Measurements from ENCODE around the gene EFNA5.

DNA sequence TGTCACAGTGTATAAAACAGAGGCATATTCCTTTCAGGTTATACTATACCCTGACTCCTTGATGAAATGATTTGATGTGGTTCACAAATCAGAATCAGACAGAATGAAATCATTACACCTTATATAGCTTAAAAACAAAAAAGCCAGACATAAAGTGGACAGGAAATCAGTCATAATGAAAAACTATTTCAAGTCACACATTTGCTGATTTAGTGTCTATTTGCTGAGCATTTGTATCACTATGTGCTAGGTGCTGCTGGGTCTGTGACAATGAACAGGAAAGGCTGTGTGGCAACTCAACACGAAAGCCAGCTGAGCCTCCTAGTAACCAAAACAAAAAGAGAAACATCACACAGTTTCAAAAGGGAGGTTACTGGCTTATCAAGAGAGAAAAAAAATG is 194.0 kb downstream of the EFNA5 start:
- TF ChIP-seq, protein P1, sequence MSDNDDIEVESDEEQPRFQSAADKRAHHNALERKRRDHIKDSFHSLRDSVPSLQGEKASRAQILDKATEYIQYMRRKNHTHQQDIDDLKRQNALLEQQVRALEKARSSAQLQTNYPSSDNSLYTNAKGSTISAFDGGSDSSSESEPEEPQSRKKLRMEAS (IDR thresholded peaks at IDR 0.05; ENCODE audit: low read depth, low read length), result no peak
- TF ChIP-seq, protein P2, sequence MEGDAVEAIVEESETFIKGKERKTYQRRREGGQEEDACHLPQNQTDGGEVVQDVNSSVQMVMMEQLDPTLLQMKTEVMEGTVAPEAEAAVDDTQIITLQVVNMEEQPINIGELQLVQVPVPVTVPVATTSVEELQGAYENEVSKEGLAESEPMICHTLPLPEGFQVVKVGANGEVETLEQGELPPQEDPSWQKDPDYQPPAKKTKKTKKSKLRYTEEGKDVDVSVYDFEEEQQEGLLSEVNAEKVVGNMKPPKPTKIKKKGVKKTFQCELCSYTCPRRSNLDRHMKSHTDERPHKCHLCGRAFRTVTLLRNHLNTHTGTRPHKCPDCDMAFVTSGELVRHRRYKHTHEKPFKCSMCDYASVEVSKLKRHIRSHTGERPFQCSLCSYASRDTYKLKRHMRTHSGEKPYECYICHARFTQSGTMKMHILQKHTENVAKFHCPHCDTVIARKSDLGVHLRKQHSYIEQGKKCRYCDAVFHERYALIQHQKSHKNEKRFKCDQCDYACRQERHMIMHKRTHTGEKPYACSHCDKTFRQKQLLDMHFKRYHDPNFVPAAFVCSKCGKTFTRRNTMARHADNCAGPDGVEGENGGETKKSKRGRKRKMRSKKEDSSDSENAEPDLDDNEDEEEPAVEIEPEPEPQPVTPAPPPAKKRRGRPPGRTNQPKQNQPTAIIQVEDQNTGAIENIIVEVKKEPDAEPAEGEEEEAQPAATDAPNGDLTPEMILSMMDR (IDR thresholded peaks at IDR 0.05; ENCODE audit: low read depth, low read length), result no peak
- TF ChIP-seq MYC (IDR thresholded peaks at IDR 0.05; ENCODE audit: low read depth, low read length) (no peak), POLR2A (IDR thresholded peaks at IDR 0.05; ENCODE audit: extremely low read depth, insufficient read length) (no peak)

Measured in NB4 (cell line).